ENCODE measurements around the gene APOBEC3H.

APOBEC3H gene

GRCh38 chr22:39114112-39114511, 17.1 kb downstream of the APOBEC3H start:
- DNase-seq, result no peak

GRCh38 chr22:39115570-39115969, 18.5 kb downstream of the APOBEC3H start:
- DNase-seq, result no peak

DNA sequence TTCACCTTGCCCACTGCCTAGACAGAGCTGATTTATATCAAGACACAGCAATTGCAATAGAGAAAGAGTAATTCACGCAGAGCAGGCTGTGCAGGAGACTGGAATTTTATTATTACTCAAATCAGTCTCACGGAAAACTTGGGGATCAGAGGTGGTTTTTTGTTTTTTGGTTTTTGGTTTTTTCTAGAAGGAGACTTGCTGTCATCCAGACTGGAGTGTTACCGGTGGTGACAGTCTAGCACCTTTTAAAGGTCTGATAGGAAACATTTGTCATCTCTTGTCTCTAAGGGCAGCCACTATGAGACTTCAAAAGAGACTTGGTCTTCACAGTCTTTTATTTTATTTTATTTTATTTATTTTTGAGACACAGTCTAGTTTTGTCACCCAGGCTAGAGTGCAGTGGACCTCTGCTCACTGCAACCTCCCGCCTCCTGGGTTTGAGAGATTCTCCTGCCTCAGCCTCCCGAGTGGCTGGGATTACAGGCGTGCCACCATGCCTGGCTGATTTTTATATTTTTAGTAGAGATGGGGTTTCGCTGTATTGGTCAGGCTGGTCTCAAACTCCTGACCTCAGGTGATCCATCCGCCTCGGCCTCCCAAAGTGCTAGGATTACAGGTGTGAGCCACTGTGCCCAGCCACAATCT, 19.1 kb downstream of the APOBEC3H start:
- DNase-seq, result no peak

DNA sequence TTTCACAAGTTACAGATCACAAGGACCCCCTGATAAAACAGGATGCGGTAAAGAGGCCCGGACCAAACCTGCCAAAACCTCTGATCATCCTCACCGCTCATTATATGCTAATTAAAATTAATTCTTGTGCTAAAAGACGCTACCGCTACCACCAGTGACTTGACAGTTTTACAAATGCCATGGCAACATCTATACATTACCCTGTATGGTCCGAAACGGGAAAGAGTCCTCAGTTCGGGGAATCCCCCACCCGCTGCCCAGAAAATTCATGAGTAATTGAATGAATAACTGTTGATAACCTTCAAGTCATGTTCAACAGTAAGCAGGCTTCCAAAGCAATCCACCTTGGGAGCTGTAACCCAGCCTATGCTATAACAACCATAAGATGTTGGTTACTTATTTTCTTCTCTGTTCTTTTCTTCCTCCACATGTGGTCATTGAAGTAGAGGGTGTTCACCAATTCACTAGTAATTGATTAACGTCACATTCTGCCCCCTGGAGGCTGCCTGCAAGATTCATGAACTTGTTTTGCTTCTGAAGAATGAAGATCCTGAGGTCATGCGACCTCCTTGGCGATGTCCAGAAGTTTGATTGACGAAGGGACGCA, 20.6 kb downstream of the APOBEC3H start:
- peak; percentile 57 for DNase-seq

- DNase-seq, result no peak
Measured at GRCh38 chr22:39120983-39121382, 23.9 kb downstream of the APOBEC3H start.

DNA sequence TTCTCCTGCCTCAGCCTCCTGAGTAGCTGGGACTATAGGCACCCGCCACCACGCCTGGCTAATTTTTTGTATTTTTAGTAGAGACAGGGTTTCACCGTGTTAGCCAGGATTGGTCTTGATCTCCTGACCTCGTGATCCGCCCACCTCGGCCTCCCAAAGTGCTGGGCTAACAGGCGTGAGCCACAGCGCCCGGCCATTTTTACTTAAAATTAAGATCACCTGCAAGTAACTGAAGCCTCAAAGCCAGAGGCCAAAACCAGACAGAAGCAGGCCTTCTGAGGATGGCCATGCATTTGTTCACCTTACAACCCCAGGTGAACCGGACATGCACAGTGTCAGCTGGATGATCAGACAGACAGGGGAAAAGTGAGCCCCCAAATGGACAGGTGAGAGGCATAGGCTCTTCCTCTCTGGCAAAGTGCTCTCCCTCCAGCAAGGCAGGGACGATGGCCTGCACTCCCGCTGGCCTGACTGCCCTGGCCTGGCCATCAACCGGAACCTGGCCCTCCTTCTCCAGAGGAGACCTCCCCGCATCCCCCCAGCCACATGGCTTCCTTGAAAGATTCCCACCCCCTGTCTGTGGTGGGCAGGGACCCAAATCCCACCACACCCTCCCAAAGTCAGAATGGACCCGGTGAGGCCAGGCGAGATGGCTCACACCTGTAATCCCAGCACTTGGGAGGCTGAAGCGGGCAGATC, 25.9 kb downstream of the APOBEC3H start:
- no peak for DNase-seq

GRCh38 chr22:39123751-39124581, 26.9 kb downstream of the APOBEC3H start:
- DNase-seq, result peak; percentile 31

DNA sequence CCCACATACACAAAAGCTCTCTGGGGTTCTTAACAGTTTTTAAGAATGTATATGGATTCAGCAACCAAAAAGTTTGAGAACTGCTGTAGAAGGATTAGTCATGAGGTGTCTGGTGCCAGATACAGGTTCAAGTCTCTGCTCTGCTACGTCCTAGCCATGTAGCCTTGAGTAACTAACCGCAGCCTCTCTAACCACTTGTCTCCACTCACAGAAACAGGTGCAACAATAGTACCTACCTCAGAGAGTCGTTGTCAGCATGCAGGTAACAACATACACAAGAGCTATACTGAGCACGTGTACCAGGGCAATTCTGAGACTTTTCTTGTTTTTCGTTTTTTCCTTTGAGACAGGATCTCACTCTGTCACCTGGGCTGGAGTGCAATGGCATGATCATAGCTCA, 28.6 kb downstream of the APOBEC3H start:
- DNase-seq, result no peak

DNA sequence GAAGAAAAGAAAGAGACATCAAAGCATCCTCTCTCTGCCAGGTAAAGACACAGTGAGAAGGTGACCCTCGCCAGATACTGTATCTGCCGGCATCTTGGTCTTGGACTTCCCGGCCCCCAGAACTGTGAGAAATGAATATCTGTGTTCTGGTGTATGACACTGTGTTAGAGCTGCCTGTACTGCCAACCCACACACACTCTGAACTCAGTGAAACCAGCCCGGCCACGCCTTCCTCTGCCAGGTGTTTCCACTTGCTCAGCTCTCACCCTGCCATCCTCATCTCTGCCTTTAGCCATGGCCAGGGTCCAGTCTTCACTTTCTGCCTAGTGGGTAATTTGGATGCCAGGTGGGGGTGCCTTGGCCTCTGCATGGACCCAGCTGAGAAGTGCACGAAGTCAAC, 31.5 kb downstream of the APOBEC3H start:
- no peak for DNase-seq

DNA sequence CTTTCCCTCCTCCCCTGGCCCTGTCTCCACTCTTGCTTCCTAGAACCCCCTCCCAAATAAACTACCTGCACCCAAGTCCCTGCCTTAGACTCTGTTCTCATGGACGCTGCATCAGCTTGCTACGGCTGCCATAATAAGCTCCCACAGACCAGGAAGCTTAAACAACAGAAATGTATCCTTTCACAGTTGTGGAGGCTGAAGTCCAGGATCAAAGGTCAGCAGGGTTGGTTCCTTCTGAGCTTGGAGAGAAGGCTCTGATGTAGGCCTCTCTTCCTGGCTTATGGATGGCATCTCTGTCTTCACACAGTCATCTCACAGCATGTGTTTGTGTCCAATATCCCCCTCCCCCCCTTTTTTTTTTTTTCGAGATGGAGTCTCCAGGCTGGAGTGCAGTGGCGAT, 32.0 kb downstream of the APOBEC3H start:
- no peak for DNase-seq

DNA sequence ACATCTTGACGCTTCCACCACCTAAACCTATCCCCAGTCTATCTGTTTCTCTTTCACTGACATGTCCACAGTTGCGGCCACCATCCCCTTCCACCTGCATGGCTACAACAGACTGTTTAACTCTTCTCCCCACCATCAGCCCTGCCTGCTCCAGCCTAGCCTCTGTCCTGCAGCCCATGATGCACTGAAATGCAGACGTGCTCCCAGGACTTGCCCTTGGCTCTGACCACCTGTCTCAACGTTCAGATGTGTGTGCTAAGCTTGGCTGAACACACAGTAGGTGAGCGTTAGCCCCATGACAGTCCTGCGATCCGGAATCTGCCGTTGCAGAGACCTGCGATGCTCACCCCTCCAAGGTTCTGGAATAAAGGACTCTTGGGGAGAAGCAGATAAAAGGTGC, 32.7 kb downstream of the APOBEC3H start:
- DNase-seq, result no peak

DNA sequence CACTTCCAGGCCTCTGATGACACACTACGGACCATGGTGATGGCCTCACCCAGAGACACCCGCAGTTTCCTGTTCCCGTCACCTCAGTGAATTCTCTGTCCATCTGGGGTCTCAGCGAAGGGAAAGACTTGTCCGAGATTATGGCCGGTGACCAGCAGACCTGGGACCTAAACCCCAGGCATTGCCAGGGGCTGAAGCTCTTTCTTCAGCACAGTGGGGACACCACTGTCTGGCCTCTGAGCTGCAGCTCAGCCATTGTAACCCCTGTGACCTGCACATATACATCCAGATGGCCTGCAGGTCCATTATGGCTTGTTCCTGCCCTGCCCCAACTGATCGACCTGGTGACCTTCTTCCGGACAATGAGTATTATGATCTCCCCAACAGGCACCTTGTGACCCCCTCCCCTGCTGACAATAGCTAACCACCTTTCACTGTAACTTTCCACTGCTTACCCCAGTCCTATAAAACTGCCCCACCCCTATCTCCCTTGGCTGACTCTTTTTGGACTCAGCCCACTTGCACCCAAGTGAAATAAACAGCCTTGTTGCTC, 33.2 kb downstream of the APOBEC3H start:
- no peak for DNase-seq

DNA sequence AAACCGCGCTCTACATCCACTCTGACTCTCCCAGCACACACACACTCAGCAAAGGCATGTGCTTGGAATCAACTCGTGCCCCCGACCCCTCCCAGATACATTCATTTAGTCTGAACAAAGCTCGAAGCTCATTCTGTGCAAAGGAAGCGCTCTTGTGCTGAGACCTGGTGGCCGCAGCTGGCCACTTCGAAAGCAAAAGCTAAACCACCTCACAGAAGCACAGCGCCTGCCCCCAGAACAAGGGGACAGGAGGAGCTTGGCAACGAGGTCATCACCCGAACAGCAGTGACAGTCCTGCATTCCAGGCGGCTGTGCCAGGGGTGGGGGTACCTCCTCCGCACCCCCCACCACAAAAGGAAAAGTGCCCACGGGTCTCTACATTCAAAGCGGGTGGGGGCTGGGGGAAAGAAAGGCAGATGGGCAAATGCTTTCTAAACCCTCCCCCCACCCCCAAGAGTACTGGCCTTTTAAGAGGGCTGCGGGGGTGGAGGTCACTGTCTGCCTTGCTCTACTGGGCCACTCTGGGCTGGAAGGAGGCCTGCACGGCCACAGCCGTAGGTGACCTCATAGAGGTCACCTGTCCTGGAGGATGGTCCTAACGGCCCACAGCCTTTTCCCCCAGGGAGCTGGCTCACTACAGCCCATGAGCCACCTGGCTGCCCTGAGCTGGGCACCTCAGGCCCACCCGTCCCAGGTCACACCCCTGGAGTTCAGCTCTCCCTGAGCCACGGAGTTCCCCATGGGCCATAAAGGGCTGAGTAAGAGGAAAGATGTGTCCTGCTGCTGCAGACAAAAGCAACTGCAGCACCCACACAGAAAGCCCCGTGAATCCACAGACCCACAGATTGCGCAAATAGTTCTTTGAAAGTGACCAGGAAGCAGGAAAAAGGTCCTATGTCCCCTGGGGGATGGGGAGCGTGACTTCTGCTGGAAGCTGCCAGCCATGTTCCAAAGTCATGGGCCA, 34.1 kb downstream of the APOBEC3H start:
- DNase-seq, result peak; percentile 88

- no peak for DNase-seq
Measured at GRCh38 chr22:39132281-39132680, 35.2 kb downstream of the APOBEC3H start.

- no peak for DNase-seq
Measured at GRCh38 chr22:39132871-39133524, 36.0 kb downstream of the APOBEC3H start.

DNA sequence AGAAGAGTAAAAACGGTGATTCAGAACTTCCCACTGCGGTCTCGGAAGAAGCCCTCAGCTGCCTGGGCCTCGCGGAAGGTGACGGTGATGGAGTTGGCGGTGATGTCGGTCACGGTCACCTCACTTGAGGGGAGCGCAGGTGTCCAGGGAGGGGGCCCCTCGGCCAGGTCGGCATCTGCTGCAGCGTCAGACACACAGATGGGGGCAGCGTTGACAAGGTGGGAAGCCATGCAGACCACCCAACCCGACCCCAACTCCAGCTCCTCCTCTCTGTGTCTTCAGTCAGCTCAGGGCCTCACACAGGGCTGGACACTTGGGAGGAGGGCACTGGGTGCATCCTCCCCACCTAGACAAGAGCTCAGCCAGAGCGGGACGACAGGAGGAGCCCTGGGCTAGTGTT, 36.8 kb downstream of the APOBEC3H start:
- no peak for DNase-seq

DNA sequence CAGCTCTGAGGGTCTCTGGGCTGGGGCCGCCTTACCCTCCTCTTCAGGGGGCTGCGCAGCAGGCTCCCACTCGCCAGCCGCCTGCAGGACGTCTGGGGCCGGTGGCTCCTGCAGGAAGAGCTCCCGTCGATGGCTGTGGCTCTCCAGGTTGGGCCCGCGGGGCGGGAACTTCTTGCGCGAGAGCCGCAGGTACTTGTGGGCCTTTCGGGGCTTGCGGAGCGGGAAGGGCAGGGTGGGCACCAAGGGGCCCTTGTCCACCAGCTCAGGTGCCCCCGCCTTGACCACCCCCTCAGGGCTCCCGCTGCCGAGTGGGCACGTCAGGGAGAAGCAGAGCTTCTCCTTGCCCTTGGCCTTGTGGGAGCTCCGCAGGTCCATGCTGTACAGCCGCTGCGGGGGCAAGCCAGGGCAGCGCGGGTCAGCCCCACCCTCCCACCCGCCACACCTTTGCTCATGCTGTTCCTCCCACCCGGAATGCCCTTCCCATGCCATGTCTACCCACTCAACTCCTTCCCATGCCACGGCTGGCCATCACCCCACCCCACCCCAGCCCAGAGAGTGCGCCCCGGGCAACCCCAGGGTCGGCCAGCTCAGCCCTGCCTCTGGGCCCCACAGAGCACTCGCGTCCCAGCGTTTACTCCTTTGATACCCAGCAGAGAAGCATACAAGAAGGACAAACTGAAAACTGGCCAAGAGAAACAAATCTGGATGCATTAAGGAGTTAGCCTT, 37.5 kb downstream of the APOBEC3H start:
- no peak for DNase-seq

GRCh38 chr22:39135092-39135896, 38.2 kb downstream of the APOBEC3H start:
- DNase-seq, result no peak

DNA sequence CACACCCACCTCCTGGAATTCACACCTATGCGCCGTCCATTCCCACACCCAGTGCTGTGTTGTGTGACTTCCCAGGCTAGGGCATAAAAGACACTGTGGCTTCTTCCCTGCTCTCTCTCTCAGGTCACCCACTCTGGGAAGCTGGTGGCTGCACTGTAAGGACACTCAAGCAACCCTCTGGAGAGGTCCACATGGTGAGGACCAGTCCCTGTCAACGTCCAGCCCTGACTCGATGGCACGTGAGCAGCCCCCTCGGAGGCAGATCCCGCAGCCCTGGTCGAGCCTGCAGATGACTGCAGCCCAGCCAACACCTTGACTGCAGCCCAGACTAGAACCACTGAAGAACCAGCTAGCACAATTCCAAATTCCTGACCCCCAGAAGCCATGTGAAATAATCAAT, 39.3 kb downstream of the APOBEC3H start:
- DNase-seq, result no peak
